ENCODE data around the gene MYL7.
A peak's percentile ranks its signal among the peaks of the same experiment; 100 is the strongest.
"Not testable (repeated sequence)": the region's sequence is repeated elsewhere in the genome, so short reads cannot be mapped to it uniquely, and the experiment has no call there.

Gene MYL7

DNA sequence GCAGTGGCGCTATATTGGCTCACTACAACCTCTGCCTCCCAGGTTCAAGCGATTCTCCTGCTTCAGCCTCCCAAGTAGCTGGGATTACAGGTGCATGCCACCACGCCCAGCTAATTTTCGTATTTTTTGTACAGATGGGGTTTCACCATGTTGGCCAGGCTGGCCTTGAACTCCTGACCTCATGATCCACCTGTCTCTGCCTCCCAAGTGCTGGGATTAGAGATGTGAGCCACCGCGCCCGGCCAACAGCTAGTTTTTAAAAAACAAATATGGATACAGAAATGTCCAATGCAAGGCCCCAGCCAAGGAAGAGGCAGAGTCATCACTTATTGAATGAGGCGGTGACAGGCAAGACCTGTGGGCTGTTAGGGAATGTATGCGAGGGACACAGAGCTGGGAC lies 30.8 kb upstream of the MYL7 start:
- not testable (repeated sequence) for DNase-seq

DNA sequence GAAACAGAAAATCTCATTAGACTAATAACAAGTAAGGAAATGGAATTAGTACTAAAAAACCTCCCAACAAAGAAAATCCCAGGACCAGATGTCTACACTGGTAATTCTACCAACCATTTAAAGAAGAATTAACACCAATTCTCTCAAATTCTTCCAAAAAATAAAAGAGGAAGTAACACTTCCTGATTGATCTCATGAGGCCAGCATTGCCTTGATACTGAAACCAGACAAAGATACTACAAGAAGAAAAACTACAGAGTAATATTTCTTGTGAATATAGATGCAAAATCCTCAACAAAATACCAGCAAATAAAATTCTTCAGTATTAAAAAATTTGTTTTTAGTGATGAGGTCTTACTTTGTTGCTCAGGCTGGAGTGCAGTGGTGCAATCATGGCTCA lies 26.8 kb upstream of the MYL7 start:
- no peak for DNase-seq

DNA sequence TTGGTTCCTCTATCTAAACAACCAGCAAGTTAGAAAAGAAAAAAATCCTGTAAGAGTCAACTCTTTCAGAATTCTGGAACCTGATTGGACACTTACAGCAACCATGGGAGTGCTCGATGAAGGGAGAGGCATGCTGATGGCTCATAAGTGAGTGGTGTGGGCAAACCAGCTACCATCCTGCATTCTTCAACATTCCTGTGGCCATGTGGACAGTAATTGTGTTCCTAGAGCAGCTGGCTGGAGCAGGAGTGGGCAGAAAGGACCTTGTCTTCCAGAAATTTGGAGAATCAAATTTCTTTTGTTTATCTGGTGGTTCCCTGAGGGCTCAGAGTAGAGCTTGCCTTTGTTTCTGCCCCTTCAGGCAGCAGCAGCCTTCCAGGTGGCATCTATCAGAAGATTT lies 22.5 kb upstream of the MYL7 start:
- peak; percentile 84 for DNase-seq

DNA sequence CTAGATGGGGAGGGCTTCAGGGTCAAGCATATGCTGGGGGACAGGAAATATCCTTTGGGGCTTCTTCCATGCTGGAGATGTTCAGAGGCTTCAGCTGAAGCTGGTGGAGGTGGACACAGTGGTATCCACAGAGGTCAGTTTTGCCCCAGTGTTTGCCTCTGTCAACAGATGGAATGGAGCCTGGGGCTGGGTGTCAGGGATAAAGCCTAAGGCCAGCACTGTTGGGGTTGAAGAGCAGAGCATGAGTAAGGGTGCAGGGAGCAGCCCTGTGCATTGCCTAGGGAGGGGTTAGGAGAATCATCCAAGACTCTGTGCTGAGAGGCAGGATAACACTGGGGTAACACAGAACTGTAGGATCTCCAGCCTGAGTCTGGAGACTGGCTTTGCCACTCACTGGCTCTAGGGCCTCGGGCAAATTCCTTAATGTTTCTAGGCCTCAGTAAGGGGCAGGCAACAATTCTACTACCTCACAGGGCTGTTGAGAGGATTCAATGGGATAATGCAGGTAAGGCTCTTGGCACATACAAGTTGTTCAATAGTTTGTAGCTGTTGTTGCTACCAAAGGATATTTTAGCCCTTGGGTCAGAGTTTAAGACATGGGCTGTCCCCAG lies 21.8 kb upstream of the MYL7 start:
- DNase-seq: no peak

DNA sequence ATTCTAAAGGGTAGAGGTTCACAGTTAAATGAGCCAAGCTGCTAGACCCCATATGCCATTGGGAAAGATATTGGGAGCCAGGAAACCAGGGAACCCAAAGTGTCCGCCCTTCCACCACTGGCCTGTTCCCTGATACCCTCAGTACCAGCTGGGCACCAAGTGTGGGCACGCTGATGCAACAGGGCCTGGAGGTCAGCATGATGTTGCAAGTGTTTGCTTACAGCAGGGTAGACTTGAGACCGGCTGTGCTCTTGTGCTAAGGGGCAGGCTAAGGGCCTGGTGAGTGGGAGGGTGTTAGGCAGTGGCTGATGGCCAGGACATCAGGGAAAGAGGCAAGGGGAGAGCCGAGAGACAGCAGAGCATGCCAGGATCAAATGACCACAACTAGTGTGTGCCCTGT lies 21.0 kb upstream of the MYL7 start:
- DNase-seq: no peak

DNA sequence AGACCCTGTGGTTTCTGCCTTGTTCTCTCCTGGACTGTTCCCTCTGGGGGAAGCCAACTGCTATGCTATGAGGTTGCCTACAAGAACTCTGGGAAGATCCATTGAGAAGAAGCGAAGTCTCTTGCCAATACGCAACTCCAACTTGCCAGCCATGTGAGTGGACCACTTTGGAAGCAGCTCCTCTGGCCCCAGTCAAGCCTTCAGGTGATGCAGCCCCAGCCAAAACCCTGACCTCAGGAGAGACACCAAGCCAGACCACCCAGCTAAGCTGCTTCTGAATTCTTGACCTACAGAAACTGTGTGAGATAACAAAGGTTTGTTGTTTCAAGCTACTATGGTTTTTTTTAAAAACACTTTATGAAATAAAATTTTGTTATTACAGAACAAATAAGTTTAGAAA lies 20.2 kb upstream of the MYL7 start:
- DNase-seq: no peak

DNA sequence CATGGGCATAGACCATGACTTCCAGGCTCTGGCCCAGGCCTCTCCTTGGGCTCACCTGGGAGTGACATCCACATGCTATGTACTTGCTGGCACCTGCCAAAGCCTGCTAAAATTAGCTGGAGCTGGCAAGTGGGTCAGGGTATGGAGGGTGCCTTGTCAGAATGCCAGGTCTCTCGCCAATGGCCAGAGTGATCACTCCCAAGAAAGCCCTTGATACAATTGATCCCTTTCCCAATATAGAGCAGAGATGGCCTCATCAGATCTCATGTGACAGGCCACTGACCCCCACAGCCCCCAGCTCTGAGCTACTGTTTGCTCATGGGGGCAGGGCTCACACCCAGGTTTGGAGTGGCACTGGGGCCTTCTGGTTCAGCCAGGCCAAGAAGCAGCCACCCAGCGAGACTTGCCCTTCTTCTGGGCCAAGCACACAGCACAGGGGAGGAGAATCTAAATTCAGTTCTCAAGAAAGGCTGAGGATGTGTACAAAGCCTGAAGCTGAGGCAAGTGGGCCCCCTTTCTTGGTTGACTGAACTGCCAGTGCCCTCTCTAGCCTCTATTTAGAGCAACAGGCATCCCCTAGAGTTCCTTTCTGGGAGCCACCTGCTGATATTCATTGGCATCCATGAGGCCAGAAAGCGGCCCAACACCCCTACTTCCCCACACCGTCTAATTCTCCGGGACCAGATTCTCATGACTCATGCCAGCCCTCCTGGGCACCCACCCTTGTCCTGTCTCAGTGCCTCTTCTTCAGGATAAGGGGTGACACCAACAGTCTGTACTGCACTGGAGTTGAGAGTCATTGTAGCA lies 18.9 kb upstream of the MYL7 start:
- no peak for DNase-seq

DNA sequence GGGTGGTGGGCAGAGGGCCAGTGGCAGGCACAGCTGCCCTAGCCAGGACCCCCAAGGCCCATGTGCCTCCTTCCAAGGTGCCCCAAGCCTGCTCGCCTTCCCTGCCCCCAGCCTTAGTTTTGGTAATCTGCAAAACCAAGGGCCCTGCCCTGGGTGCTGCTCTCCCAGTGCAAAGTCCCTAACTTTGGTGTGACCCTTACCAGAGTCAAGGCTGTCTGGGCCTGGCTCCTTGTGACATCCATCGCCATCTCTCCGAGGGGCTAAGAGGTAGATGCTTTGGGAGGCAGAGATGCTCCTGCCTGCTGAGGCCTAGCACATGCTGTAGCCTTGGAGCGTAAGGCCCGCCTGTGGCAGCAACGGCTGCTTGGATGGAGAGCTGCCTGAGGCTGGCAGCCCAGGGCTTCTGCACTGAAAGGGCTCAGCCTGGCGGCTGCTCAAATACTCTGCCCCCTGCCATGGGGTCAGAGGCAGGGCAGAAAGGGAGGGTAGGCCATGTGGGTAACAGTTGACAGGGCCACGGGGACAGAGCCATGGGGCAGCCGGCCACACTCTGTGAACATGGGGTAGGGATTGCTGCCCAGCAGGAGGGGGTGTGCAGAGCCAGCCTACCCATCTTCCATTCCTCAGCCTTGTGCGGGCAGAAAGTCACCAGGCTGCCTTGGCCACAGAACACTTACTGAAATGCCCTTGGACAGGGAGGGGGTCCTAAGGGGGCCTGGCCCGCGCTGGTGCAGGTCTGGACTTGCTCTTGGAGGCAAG lies 17.9 kb upstream of the MYL7 start:
- DNase-seq: no peak

DNA sequence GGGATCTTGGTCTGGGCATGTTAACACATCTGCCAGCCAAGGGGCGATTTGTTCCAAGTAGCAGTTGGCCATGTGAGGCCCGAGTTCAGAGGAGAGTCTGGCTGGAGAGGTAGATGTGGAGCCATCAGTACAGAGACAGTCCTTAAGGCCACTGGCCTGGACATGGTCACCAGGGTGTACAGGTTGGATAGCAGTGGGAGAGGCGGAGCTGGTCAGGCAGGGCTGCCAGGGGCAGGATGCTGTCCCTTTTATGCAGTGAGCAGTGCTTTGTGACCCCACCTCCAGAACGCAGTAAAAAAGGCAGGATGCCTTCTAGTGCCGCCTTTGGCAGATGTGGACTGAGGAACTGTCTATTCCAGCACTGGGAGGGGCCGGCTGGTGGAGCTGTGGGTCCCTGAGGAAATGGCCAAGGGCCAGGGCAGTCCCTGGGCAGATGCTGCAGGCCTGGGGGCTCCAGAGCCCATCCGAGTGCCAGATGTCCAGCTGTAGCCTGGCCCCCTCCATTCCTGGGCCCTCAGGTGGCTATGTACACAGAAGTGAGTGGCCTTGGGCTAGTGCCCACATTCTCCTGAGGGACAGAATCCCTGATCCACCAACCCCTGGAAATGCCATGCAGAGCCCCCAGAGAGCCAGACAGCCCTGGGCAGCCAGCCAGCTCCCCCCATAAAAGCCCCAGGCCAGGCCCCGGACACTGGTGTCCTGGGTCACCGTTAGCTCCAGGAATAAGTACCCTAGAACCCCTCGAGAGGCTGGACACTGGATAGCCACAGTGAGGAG lies 17.2 kb upstream of the MYL7 start:
- no peak for DNase-seq

DNA sequence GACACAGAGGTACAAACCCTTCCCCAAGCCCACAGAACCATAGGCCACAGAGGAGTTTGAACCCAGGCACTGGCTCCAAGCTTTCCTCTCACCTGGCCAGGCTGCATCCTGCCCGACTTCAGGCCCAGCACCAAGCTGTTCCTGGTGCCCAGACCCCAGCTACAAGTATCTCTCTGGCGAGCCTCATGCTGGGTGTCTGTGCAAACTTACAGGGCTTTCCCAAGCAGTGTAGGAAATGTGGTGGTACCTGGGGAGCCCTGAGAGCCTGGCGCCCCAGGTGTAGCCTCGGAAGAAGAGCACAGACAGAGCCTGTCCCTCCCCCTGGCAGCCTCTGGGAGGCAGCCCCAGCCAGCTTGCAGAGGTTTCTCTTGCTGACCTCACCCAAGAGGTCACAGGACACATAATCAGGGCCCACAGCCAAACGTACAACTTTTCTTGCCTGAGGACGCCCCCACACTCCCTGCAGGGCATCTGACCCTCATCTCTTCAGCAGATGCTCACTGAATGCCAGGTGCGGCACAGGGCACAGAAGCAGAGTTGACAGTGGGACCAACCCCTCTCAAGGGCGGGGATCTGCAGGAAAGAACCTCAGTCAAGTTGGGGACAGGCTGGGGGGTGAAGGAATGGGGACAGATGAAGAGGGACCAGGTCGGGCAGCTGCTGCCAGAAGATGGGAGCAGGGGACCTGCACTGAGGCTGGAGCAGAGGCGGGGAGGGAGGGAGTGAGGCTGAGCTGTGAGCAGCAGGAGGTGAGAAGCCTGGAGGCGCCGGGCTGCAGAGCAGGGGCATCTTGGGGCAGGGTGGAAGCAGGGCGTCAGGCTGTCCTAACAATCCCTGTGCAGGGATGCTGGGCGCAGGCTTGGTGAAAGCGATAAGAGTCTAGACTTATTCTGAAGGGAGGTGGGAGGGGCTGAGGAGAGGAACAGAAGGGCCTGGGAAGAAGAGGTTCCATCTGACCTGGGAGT lies 16.3 kb upstream of the MYL7 start:
- no peak for DNase-seq

DNA sequence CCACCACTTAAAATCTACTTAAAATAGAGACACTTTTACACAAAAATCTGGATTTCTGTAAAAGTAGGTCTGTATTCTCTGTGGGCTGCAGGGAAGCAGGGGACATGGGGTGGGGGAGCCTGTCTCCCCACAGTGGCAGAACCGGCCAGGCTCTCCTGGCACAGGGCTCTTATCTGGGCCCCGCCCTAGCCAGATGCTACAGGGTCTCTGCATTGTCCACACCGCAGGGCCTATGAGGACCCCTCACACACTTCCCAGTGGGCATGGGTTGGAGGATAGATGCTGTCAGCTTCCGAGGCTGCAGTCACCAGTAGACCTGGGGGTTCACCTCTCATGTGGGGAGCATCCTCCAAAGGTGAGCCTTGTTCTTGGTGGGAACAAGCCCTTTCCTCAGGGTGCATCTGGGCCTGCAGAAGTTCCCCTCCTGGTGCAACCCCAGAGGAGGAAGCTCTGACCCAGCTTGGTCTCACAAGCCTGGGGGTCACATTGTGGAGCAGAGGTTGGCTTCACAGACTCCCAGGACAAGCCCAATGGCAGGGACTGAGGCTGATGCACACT lies 15.4 kb upstream of the MYL7 start:
- no peak for DNase-seq

DNA sequence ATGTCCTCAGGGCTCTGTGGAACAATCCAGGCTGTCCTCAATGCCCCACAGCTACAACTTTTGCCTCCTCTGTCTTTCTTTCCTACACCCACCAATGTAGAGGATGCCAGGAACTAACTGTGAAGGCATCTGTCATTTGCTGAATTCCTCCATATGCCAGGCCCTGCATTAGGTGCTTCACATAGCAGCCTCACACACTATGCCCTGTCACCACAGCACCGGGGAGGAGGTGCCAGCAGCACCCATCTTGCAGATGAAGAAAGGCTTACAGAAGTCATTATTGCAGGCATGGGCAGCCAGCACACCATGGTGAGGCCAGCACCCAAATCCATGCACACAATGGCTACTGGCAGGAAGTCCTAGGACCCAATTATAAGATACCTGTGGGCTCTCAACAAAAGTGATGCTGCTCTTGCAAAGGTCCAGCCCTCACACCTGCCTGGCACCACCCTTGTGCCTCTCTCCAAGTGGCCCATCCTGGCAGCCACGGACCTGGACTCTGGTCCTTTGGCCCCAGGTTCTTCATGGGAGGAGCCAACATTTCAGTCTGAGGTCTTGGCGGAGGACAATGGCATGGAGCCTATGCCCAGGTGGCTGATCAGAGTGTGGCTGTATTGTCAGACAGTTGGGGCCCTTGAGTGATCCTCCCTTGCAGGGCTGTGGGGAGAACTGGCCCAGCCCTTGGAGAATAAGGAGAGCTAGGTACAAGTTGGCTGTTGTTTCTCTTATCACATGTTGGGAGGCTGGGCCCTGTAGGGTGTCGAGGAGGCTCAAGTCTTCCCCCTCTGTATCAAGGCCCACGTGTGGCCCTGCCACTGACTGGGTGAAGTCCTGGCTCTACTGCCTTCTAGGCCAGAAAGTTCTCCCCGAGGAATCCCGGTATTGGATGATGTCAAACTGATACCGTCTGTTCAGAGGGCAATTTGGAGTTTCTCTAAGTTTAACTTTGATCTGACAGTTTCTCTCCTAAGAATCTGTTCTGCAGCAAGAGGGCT lies 14.4 kb upstream of the MYL7 start:
- no peak for DNase-seq

DNA sequence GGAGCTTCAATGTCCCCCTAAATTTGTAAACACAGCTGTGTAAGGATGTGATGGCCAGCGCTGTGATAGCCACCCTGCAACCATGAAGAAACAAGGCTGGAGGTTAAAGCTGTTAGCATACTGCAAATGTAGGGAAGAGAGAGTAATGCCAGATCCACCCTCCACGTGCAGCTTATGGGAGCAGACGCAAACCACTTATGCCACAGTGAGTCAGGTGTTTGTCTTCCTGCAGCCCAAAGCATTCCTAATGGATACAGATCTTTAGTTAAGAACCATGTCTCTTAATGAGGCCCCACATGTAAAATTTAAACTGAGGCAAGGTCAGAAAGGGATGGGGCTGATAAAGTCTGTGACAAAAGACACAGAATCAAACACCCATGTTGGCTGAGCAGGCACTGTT lies 13.6 kb upstream of the MYL7 start:
- DNase-seq: no peak

DNA sequence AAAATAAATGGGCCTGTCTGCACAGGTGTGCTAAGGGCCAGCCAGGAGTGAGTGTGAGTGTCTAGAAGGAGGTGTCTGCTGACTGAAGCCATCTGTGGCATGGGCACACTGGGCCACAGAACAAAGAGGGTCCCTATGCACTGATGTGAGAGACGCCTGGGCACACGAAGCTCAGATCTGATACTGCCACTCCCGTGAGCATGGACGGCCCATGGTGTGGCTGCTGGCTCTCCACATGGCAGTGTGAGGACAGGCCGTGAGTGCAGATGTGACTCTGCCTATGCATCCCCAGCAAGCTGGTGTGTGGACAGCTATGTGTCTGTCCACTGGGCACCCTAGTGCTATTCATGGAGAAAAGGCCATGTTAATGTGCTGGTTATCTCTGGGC lies 12.8 kb upstream of the MYL7 start:
- no peak for DNase-seq

DNA sequence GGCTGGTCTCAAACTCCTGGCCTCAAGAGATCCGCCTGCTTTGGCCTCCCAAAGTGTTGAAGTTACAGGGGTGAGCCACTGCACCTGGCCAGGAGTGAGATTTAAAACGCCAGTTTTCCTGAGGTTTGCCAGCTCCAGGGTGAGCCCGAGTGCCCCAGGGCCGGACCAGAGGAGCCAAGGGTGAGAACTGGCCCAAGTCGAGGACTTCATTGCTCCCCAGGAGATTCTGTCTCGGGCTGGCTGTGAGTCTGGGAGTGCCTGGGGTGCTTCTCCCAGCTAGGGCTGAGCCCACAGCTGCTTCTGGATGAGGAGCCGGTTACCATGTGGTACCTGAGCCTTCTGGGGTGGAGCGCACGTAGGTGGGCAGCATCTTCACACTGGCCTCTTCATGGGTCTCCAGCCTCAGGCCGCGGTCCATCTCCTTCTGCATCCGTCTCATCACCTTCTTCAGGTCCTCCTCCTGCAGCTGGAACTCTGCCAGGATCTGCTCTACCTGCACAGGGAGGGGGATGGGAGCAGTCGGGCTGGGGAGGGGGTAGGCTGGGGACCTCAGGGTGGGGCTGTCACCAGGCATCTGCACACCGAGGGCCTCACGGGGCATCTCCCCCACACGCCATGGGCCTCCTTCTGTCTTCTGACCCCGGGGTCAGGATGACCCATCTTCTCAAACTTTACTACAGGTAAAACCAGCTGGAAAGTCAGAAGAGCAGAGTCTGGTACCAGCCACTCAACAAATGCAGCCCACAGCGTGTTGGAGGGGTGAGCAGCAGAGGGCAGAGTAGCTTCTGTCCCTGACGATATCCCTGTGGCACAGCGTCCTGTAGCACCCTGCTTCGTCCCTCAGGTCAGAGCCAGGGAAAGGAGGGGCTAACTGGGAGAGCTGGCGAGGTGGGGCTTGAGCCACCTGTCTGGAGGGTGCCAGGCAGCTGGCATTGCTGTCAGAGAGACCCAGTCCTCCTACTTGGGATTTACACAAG lies 12.1 kb upstream of the MYL7 start:
- no peak for DNase-seq

DNA sequence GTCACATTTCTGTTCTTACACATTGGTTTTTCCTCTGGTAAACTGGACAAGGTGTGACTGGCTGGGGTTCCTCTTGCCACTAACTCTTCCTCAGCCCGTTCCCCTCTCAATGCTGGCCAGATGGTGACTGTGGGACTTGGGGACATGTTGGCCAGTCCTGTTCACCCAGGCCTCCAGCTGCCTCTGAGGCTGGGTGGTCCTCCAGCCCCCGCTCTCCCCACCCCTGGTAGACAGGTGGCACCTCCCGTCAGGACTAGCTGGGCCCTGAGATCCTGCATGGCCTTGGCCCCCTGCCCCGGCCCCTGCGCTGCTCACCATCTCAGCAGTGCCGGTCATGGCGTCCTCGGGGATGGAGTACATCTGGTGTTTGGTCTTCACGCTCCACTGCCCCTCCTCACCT lies 10.8 kb upstream of the MYL7 start:
- no peak for DNase-seq

DNA sequence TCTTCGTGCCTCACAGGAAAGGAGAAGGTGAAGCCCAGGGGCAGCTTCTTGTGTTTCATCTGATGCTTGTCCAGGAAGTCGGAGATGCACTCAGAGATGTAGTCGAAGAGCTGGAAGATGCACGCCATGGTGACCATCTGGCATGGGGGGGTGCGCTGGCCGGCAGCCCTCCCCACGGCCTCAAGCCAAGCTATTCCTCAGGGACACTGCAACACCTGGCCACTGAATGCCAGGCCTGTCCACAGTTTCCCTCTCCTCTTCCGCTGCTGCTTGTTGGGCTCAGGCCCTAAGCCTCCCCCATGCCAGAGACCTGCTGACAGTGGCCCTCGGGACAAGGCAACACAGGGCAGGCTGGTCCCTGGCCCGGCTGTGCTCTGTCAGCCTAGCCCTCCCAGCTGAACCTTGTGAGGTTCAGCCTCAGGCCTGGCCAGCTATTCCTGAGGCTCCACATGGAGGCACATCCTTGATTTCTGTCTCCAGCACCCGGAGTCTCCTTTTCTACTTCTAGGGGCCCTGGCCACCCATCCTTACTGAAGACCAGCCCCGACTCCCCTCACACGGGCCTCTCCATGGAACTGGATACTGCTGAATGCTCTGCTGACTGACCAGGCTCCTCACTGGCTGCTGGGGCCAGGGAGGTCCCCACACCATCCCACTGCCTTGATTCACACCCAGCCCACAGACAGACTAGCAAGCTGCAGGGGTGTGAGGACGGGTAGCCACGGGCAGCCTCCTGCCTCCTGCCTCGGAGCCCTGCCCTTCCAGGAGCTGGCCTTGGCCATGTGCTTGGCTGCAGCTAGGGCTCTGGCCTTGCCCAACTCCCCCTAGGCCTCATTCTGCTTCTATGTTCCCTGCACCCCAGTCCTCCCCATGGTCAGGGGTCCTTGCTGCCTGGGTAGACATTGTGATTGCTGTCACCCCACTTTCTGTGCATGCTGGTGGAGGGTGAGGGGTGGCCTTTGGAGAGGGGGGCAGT lies 10.1 kb upstream of the MYL7 start:
- no peak for DNase-seq

DNA sequence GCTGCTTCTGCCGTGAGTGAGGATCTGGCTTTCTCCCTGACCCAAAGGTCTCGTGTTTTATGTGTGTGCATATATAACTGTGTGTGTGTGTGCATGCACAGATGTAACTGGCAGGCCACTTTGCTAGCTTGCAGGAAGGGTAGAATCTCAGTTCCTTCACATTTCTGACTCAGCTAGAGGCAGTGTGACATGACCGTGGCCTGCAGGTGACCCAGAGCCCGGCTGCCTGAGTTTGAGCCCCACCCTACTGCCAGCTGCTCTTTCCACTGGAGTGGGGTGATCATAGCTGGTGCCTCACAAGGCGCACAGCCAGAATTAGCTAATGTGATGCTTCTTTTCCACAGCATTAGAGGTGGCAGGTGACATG lies 9.3 kb upstream of the MYL7 start:
- DNase-seq: no peak

Data from fibroblast of skin of abdomen (primary cell).